ENCODE results near the gene RARA. TPM values are rescaled to one million over a fixed set of nuclear protein-coding genes. Genes with fewer than 3 reads are reported as not detected.
A peak's percentile ranks its signal among the peaks of the same experiment; 100 is the strongest.

Gene RARA
- total RNA-seq: 10 to 100 TPM; 43.7 to 61.9 TPM

GRCh38 chr17:40309031-40309948 lies at the start of gene RARA:
Gene RARA, plus strand, starts transcription at chr17:40309180. Its CDS starts 22,039 bp downstream, at chr17:40331219.
- Mint-ChIP-seq H3K27ac (peak within 1 kb of the TSS; percentile 3), H3K9me3 (no peaks in the 10 kb centered on the region), H3K4me3 (no peak within 1 kb of the TSS), H3K36me3 (ENCODE audit: low read depth) (peaks cover under 1% of the 10 kb centered on the region), H3K27me3 (no peaks in the 10 kb centered on the region), H3K4me1 (peaks cover 33% of the 10 kb centered on the region)
- ATAC-seq (replicated peaks): no peak

- Mint-ChIP-seq H3K4me3 (no peak overlapping the region), H3K27ac (no peak overlapping the region), H3K36me3 (ENCODE audit: low read depth) (peaks cover 79% of the 10 kb centered on the region), H3K9me3 (no peaks in the 10 kb centered on the region), H3K27me3 (no peaks in the 10 kb centered on the region), H3K4me1 (peaks cover 9% of the 10 kb centered on the region)
- ATAC-seq (replicated peaks): no peak
Observed at GRCh38 chr17:40259505-40259904, 49.5 kb upstream of the RARA start.

GRCh38 chr17:40260528-40260927 lies 48.5 kb upstream of the RARA start:
- ATAC-seq (replicated peaks): no peak
- H3K27me3 Mint-ChIP-seq: no peaks in the 10 kb centered on the region
- no peak overlapping the region for H3K4me3 Mint-ChIP-seq
- peaks cover 79% of the 10 kb centered on the region for H3K36me3 Mint-ChIP-seq (ENCODE audit: low read depth)
- H3K4me1 Mint-ChIP-seq: peaks cover 9% of the 10 kb centered on the region
- no peak overlapping the region for H3K27ac Mint-ChIP-seq
- H3K9me3 Mint-ChIP-seq: no peaks in the 10 kb centered on the region

- Mint-ChIP-seq H3K4me1 (peaks cover 9% of the 10 kb centered on the region), H3K27ac (peak overlapping the region; percentile 60), H3K36me3 (ENCODE audit: low read depth) (peaks cover 41% of the 10 kb centered on the region), H3K4me3 (no peak overlapping the region), H3K27me3 (no peaks in the 10 kb centered on the region), H3K9me3 (no peaks in the 10 kb centered on the region)
- ATAC-seq (replicated peaks): no peak
Observed at GRCh38 chr17:40264458-40265185, 44.4 kb upstream of the RARA start.

GRCh38 chr17:40265337-40265736 lies 43.6 kb upstream of the RARA start:
- Mint-ChIP-seq H3K4me1 (peaks cover 9% of the 10 kb centered on the region), H3K27ac (no peak overlapping the region), H3K9me3 (no peaks in the 10 kb centered on the region), H3K27me3 (no peaks in the 10 kb centered on the region), H3K4me3 (no peak overlapping the region), H3K36me3 (ENCODE audit: low read depth) (peaks cover 38% of the 10 kb centered on the region)
- no peak for ATAC-seq (replicated peaks)

GRCh38 chr17:40266882-40267281 lies 42.1 kb upstream of the RARA start:
- Mint-ChIP-seq H3K36me3 (ENCODE audit: low read depth) (peaks cover 38% of the 10 kb centered on the region), H3K27me3 (no peaks in the 10 kb centered on the region), H3K9me3 (no peaks in the 10 kb centered on the region), H3K27ac (no peak overlapping the region), H3K4me1 (peaks cover 9% of the 10 kb centered on the region), H3K4me3 (no peak overlapping the region)
- no peak for ATAC-seq (replicated peaks)

GRCh38 chr17:40268141-40268712 lies 40.8 kb upstream of the RARA start:
- Mint-ChIP-seq H3K4me3 (no peak overlapping the region), H3K9me3 (no peaks in the 10 kb centered on the region), H3K27ac (no peak overlapping the region), H3K36me3 (ENCODE audit: low read depth) (peaks cover 38% of the 10 kb centered on the region), H3K27me3 (no peaks in the 10 kb centered on the region), H3K4me1 (no peaks in the 10 kb centered on the region)
- no peak for ATAC-seq (replicated peaks)

- Mint-ChIP-seq H3K4me1 (peaks cover 19% of the 10 kb centered on the region), H3K36me3 (ENCODE audit: low read depth) (peaks cover 93% of the 10 kb centered on the region), H3K9me3 (no peaks in the 10 kb centered on the region), H3K4me3 (no peak overlapping the region), H3K27ac (peak overlapping the region; percentile 74), H3K27me3 (no peaks in the 10 kb centered on the region)
- ATAC-seq (replicated peaks): no peak
Observed at GRCh38 chr17:40278414-40278813, 30.6 kb upstream of the RARA start.

- Mint-ChIP-seq H3K9me3 (no peaks in the 10 kb centered on the region), H3K27me3 (no peaks in the 10 kb centered on the region), H3K36me3 (ENCODE audit: low read depth) (peaks cover 89% of the 10 kb centered on the region), H3K27ac (no peak overlapping the region), H3K4me1 (peaks cover 29% of the 10 kb centered on the region), H3K4me3 (no peak overlapping the region)
- ATAC-seq (replicated peaks): no peak
Observed at GRCh38 chr17:40279402-40279801, 29.6 kb upstream of the RARA start.

- Mint-ChIP-seq H3K9me3 (no peaks in the 10 kb centered on the region), H3K4me1 (peaks cover 34% of the 10 kb centered on the region), H3K4me3 (peak overlapping the region; percentile 36), H3K27ac (peak overlapping the region; percentile 11), H3K36me3 (ENCODE audit: low read depth) (peaks cover 67% of the 10 kb centered on the region), H3K27me3 (no peaks in the 10 kb centered on the region)
- peak; percentile 31 for ATAC-seq (replicated peaks)
Observed at GRCh38 chr17:40281663-40282062, 27.3 kb upstream of the RARA start.

GRCh38 chr17:40283662-40284061 lies 25.3 kb upstream of the RARA start:
- H3K9me3 Mint-ChIP-seq: no peaks in the 10 kb centered on the region
- peak overlapping the region; percentile 84 for H3K4me3 Mint-ChIP-seq
- H3K4me1 Mint-ChIP-seq: peaks cover 37% of the 10 kb centered on the region
- peak overlapping the region; percentile 79 for H3K27ac Mint-ChIP-seq
- peaks cover 59% of the 10 kb centered on the region for H3K36me3 Mint-ChIP-seq (ENCODE audit: low read depth)
- peak; percentile 68 for ATAC-seq (replicated peaks)
- no peaks in the 10 kb centered on the region for H3K27me3 Mint-ChIP-seq

GRCh38 chr17:40284085-40284713 lies 24.8 kb upstream of the RARA start:
- Mint-ChIP-seq H3K4me1 (peaks cover 37% of the 10 kb centered on the region), H3K27me3 (no peaks in the 10 kb centered on the region), H3K9me3 (no peaks in the 10 kb centered on the region), H3K27ac (peak overlapping the region; percentile 79), H3K36me3 (ENCODE audit: low read depth) (peaks cover 59% of the 10 kb centered on the region), H3K4me3 (peak overlapping the region; percentile 84)
- no peak for ATAC-seq (replicated peaks)

GRCh38 chr17:40286473-40286872 lies 22.5 kb upstream of the RARA start:
- Mint-ChIP-seq H3K27ac (peak overlapping the region; percentile 97), H3K9me3 (no peaks in the 10 kb centered on the region), H3K36me3 (ENCODE audit: low read depth) (peaks cover 59% of the 10 kb centered on the region), H3K4me3 (no peak overlapping the region), H3K4me1 (peaks cover 45% of the 10 kb centered on the region), H3K27me3 (no peaks in the 10 kb centered on the region)
- ATAC-seq (replicated peaks): no peak

GRCh38 chr17:40287159-40287493 lies 21.9 kb upstream of the RARA start:
- peak overlapping the region; percentile 99 for H3K4me3 Mint-ChIP-seq

More at GRCh38 chr17:40287159-40287493, 21.9 kb upstream of the RARA start:
- Mint-ChIP-seq H3K4me1 (peaks cover 39% of the 10 kb centered on the region), H3K27me3 (no peaks in the 10 kb centered on the region), H3K9me3 (no peaks in the 10 kb centered on the region), H3K27ac (peak overlapping the region; percentile 97), H3K36me3 (ENCODE audit: low read depth) (peaks cover 59% of the 10 kb centered on the region)
- ATAC-seq (replicated peaks): no peak
